ENCODE measurements around the gene RSU1.

The RSU1 gene

DNA sequence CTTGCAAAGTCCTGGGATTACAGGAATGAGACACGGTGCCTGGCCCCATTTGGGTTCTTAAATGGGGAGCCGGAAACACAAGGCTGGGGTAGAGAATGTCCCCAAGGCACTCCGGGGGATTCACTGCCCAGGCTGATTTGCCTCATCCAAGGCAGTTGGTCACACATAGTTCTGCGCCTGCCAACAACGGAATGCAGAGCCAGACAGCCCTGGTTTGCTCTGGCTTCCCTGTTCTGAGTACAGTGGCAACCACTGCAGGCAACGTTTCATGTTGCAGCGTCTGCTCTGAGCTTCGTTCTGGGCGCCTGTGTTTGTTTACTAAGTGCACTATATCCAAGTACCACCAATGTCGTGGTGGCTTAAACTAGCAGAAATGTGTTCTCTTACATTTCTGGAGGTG lies 233.8 kb downstream of the RSU1 start:
- Histone ChIP-seq H3K27ac (ENCODE audit: low read length) (no peak overlapping the region), H2AFZ (ENCODE audit: low read depth, low read length) (no peak overlapping the region), H3K27me3 (ENCODE audit: insufficient read depth, low read length, poor library complexity) (no peaks in the 10 kb centered on the region), H3K79me2 (ENCODE audit: insufficient read depth, low read length) (no peaks in the 10 kb centered on the region), H3K4me2 (ENCODE audit: insufficient read depth, low read length) (no peak overlapping the region), H3K4me1 (ENCODE audit: insufficient read depth, low read length) (no peaks in the 10 kb centered on the region), H3K9ac (ENCODE audit: low read depth, low read length) (no peak overlapping the region), H3K9me3 (ENCODE audit: insufficient read depth, low read length, severe bottlenecking) (no peaks in the 10 kb centered on the region), H3K4me3 (ENCODE audit: low read depth in 1 of 2, low read length in 2 of 2) (no peak overlapping the region), H3K36me3 (ENCODE audit: insufficient read depth, low read length) (no peaks in the 10 kb centered on the region), H4K20me1 (ENCODE audit: insufficient read depth, low read length) (no peaks in the 10 kb centered on the region)
- DNase-seq = no peak
- TF ChIP-seq, protein P1, sequence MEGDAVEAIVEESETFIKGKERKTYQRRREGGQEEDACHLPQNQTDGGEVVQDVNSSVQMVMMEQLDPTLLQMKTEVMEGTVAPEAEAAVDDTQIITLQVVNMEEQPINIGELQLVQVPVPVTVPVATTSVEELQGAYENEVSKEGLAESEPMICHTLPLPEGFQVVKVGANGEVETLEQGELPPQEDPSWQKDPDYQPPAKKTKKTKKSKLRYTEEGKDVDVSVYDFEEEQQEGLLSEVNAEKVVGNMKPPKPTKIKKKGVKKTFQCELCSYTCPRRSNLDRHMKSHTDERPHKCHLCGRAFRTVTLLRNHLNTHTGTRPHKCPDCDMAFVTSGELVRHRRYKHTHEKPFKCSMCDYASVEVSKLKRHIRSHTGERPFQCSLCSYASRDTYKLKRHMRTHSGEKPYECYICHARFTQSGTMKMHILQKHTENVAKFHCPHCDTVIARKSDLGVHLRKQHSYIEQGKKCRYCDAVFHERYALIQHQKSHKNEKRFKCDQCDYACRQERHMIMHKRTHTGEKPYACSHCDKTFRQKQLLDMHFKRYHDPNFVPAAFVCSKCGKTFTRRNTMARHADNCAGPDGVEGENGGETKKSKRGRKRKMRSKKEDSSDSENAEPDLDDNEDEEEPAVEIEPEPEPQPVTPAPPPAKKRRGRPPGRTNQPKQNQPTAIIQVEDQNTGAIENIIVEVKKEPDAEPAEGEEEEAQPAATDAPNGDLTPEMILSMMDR (IDR thresholded peaks at IDR 0.05; ENCODE audit: borderline replicate concordance, extremely low read depth, low read length, poor library complexity, severe bottlenecking) = no peak
- no peak for TF ChIP-seq EZH2 (IDR thresholded peaks at IDR 0.05; ENCODE audit: borderline replicate concordance, low read depth, low read length, severe bottlenecking)
- ATAC-seq (ENCODE audit: insufficient read depth, low read depth) = no peak

DNA sequence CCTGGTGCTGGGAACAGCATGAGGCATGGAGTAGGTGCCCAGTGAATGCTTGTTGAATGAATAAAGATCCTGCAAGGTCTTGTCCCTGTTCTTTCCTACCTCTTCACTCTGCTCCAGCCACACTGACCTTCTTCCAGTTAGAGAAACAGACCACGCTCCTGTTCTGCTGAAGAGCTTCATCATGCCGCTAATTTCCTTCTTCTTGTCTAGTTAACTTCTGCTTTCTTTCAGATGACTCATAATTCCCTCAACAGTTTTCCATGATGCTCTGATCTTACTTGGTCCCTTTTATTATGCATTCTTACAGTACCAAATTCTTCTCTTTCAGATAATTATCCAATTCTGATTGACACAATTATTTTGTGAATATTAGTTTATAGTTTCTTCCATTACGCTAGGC lies 236.0 kb downstream of the RSU1 start:
- Histone ChIP-seq H3K9me3 (ENCODE audit: insufficient read depth, low read length, severe bottlenecking) (no peaks in the 10 kb centered on the region), H3K4me2 (ENCODE audit: insufficient read depth, low read length) (no peak overlapping the region), H3K9ac (ENCODE audit: low read depth, low read length) (no peak overlapping the region), H3K4me3 (ENCODE audit: low read depth in 1 of 2, low read length in 2 of 2) (no peak overlapping the region), H3K4me1 (ENCODE audit: insufficient read depth, low read length) (no peaks in the 10 kb centered on the region), H3K27ac (ENCODE audit: low read length) (no peak overlapping the region), H2AFZ (ENCODE audit: low read depth, low read length) (no peak overlapping the region), H4K20me1 (ENCODE audit: insufficient read depth, low read length) (no peaks in the 10 kb centered on the region), H3K79me2 (ENCODE audit: insufficient read depth, low read length) (no peaks in the 10 kb centered on the region), H3K36me3 (ENCODE audit: insufficient read depth, low read length) (no peaks in the 10 kb centered on the region), H3K27me3 (ENCODE audit: insufficient read depth, low read length, poor library complexity) (peaks cover 4% of the 10 kb centered on the region)
- TF ChIP-seq EZH2 (IDR thresholded peaks at IDR 0.05; ENCODE audit: borderline replicate concordance, low read depth, low read length, severe bottlenecking) = no peak
- TF ChIP-seq, protein P1 (IDR thresholded peaks at IDR 0.05; ENCODE audit: borderline replicate concordance, extremely low read depth, low read length, poor library complexity, severe bottlenecking) = no peak
- DNase-seq = no peak
- no peak for ATAC-seq (ENCODE audit: insufficient read depth, low read depth)

DNA sequence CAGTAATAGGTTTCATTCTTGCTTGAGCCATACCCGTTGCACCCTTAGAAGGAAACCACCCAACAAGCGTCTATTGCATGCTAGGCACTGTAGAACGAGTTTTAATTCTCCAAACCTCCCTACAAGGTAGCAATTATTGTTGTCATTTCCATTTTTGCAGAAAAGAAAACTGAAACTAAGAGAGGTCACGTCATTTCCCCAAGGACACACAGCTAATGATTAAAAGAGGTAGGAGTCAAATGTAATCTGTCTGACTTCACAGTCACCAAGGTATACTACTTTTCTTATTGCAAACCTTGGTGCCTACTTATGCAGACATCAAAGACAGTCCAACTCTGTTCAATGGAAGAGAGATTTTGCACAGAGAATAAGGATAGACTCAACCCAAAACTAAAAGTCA lies 246.5 kb downstream of the RSU1 start:
- ATAC-seq (ENCODE audit: insufficient read depth, low read depth) (no peak), DNase-seq (no peak)
- no peak overlapping the region for H2AFZ ChIP-seq (ENCODE audit: low read depth, low read length)
- no peak overlapping the region for H3K27ac ChIP-seq (ENCODE audit: low read length)
- no peaks in the 10 kb centered on the region for H4K20me1 ChIP-seq (ENCODE audit: insufficient read depth, low read length)
- H3K4me1 ChIP-seq (ENCODE audit: insufficient read depth, low read length) = no peaks in the 10 kb centered on the region
- H3K4me3 ChIP-seq (ENCODE audit: low read depth in 1 of 2, low read length in 2 of 2) = no peak overlapping the region
- no peaks in the 10 kb centered on the region for H3K36me3 ChIP-seq (ENCODE audit: insufficient read depth, low read length)
- no peak overlapping the region for H3K9ac ChIP-seq (ENCODE audit: low read depth, low read length)
- no peaks in the 10 kb centered on the region for H3K79me2 ChIP-seq (ENCODE audit: insufficient read depth, low read length)
- TF ChIP-seq, protein P1 (IDR thresholded peaks at IDR 0.05; ENCODE audit: borderline replicate concordance, extremely low read depth, low read length, poor library complexity, severe bottlenecking) = no peak
- TF ChIP-seq EZH2 (IDR thresholded peaks at IDR 0.05; ENCODE audit: borderline replicate concordance, low read depth, low read length, severe bottlenecking) = no peak
- H3K27me3 ChIP-seq (ENCODE audit: insufficient read depth, low read length, poor library complexity) = no peaks in the 10 kb centered on the region
- H3K9me3 ChIP-seq (ENCODE audit: insufficient read depth, low read length, severe bottlenecking) = no peaks in the 10 kb centered on the region
- H3K4me2 ChIP-seq (ENCODE audit: insufficient read depth, low read length) = no peak overlapping the region
